IPS-NIHi7 (cell line): ENCODE measurements around the gene IGFBP3.
"Not testable (repeated sequence)": the region's sequence is repeated elsewhere in the genome, so short reads cannot be mapped to it uniquely, and the experiment has no call there.

ENCODE experiments used
- DNase-seq: peaks from one replicate; pipeline ENCODE4 v3.0.0; 2012; ENCODE audit warnings: mixed read lengths; ENCODE audit errors: extremely low spot score

The IGFBP3 gene

DNA sequence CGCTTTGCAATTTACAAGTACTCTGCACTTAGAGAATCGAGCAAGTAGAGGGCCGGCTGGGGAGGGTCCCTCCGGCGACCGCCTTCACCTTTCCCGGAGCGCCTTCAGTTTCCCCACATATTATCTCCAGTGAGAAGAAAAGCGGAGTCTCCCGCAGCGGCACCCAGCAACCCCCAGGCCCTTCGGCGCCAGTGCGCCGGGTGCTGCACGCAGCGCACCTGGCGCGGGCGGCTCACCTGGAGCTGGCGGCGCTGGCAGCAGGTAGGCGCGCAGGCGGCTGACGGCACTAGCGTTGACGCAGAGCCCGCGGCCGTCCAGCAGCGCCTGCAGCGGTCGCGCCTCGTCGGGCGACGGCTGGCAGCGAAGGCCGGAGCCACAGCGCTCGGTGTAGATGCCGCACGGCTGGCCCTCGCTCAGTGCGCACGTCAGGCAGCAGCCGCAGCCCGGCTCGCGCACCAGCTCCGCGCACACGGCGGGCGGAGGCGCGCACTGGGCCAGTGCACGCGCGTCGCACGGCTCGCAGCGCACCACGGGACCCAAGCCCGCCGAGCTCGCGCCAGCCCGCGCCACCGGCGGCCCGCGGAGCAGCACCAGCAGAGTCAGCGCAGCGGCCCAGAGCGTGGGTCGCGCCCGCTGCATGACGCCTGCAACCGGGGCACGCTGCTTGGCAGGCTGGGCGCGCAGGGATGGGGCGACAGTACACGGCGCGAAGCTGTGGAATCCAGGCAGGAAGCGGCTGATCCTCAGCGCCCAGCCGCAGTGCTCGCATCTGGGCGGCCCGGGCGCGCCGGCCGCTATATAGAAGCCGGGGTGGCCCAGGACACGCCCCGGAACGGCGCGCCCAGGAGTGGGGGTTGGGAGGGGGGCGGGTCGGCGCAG lies at the start of gene IGFBP3:
Gene IGFBP3 (minus strand): TSS at position 771 of the 879 bp plus-strand sequence. CDS start 132 bp downstream, at position 639.
- peak; percentile 70 for DNase-seq

- no peak for DNase-seq
Measured at GRCh38 chr7:45970454-45970853, 49.4 kb upstream of the IGFBP3 start.

GRCh38 chr7:45969940-45970339 lies 48.9 kb upstream of the IGFBP3 start:
- no peak for DNase-seq

DNA sequence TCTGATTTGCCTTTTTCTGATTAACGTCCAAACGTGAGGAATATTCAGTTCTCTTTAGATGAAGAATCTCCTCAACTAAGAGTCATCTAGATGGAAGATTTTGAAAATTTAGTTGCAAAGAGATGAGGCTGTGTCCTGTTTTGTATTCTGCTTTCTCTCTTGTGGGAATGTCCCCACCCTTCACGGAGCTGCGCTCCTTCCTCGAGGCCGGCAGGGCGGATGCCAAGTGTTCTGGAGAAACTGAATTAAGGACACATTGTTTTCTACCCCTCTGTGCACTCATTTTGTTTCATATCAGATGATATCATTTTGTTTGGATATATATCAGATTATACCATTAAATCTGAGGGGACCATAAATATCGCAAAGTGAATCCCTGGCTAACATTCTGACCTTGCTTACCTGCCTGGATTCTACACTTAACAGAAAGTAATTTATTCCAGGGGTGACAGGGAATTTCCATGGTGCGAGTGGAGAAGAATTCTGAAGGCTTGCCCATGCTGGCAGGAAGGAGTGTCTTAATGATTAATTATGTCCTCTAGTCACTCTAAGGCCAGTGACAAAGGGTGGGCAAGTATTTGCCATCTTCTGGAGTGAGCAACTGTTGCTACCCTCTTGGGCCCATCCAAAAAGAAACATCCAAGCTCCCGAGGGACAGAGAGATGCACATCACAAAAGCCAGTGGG lies 47.9 kb upstream of the IGFBP3 start:
- DNase-seq: no peak

DNA sequence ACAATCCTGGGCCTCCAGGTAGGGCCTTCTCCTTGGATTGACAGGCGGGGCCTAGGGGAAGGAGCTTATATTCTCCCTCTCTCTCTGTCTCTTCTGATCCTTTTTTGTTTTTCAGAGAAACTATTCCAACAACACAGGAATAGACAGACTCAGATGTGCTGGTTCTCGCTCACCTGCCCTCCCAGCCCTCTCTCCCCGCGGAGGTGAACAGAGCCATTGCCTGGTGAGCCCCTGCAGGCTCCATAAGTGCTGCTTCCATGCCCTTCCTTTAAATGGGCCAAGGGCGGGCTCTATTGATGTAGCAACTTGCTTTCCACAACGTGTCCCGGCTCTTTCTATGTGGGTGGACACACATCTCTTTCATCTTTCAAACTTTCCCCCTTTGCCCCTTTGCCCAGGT lies 47.2 kb upstream of the IGFBP3 start:
- no peak for DNase-seq

- DNase-seq: no peak
Measured at GRCh38 chr7:45967591-45968157, 46.6 kb upstream of the IGFBP3 start.

DNA sequence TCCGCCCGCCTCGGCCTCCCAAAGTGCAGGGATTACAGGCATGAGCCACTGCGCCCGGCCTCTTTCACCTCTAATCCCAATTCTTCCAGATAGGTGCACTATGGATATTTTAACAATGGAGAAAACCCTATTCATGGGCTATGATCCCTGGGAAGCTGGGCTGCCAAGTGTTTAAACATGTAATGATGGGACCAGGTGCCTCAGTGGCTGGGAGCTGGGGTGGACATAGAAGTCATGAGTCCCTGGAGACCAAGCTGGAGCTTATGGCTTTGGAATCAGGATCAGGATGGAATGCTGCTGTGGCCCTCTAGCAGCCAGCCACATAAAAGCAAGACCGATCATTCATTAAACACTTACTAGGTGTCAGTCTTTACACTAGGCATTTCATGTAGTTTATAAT lies 41.8 kb upstream of the IGFBP3 start:
- no peak for DNase-seq

DNA sequence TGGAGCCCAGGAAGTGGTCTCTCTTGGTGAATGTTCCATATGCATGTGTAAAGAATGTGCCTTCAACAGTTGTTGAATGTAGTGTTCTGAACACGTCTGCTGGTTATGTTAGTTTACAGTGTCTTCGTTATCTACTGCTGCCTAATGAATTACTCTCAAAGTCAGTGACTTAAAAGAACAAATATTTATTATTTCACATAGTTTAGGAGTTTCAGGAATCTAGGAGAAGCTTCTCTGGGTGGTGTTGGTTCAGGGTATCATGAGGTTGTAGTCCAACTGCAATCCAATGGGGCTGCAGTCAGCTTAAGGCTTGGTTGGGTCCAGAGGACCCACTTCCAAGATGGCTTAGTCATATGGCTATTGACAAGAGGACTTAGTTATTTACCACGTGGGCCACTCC lies 36.6 kb upstream of the IGFBP3 start:
- no peak for DNase-seq

DNA sequence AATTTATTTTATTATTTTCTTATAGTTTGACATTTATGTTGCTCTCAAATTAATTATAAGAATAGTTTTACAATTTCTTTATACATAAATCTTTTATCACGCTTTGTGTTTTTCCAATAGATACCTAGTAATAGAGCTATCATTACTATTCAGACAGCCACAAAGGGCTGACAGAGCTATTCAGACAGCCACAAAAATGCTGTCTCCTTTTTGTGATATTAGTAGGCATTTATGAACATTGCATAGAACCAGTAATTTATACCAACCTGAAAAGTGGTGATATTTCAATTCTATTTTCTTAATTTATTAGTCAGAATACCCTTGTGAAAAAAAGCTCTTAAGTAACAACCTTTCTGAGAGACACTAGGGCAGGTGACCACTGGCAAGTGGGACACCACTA lies 34.2 kb upstream of the IGFBP3 start:
- no peak for DNase-seq

DNA sequence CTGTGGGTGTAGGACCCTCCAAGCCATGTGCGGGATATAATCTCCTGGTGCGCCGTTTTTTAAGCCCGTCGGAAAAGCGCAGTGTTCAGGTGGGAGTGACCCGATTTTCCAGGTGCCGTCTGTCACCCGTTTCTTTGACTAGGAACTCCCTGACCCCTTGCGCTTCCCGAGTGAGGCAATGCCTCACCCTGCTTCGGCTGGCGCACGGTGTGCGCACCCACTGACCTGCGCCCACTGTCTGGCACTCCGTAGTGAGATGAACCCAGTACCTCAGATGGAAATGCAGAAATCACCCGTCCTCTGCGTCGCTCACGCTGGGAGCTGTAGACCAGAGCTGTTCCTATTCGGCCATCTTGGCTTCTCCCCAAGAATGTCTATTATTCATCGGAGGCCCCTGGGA lies 32.0 kb upstream of the IGFBP3 start:
- not testable (repeated sequence) for DNase-seq

DNA sequence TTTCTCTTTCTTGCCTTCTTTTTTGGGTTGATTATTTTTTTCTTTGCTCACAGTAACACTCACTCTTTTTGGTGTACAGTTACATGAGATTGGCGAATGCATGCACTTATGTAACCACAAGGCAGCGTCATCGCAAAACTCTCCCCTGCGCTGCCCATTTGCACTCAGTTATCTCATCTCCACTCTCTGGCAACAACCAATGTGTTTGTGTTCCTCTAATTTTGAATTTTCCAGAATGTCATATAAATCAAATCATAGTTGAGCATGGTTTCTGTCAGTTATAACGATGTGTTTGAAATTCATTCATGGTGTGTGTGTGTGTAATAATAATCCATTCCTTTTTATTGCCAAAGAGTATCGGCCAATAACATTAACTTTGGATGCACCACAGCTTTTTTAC lies 23.0 kb upstream of the IGFBP3 start:
- no peak for DNase-seq

- DNase-seq: no peak
Measured at GRCh38 chr7:45940939-45941338, 19.9 kb upstream of the IGFBP3 start.

- DNase-seq: not testable (repeated sequence)
Measured at GRCh38 chr7:45940237-45940781, 19.2 kb upstream of the IGFBP3 start.

DNA sequence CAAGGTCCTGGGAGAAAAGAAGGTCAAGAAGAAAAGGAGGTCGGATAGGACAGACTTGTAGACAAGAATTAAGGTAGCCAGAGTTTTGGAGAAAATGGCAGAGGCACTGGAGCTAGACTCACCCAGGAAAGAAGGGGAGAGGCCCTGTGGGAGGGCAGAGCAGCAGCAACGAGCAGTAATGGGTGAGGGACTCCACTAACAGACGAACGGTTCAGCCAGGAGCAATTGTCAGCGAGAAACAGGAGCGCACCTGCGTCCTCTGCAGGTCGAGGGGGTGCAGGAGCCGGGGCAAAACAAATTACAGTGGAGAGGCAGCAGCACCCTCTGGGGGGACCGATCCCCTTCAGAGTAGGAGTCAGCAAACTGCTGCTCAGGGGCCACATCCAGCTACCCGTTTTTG lies 18.5 kb upstream of the IGFBP3 start:
- no peak for DNase-seq

- peak; percentile 79 for DNase-seq
Measured at GRCh38 chr7:45938626-45939302, 17.7 kb upstream of the IGFBP3 start.

- DNase-seq: no peak
Measured at GRCh38 chr7:45937862-45938261, 16.8 kb upstream of the IGFBP3 start.

DNA sequence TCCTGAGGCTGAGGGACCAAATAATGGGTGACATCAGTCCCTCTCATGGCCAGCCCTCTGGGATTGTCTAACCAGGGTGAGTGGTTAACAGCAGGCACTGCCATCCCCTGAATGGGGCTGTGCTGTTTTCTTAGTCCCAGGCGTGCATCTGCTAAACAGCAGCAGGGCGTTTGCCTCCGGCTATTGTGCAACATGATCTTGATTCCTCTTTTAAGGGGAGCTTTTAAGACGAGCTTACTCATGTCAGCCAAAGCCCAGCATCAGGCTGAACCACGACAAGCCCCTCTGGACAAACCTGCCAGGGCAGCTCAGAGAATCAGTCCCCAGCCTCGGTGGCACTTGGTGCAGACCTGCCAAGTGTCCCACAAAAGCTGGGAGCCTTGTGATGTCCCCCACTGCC lies 16.2 kb upstream of the IGFBP3 start:
- DNase-seq: no peak

DNA sequence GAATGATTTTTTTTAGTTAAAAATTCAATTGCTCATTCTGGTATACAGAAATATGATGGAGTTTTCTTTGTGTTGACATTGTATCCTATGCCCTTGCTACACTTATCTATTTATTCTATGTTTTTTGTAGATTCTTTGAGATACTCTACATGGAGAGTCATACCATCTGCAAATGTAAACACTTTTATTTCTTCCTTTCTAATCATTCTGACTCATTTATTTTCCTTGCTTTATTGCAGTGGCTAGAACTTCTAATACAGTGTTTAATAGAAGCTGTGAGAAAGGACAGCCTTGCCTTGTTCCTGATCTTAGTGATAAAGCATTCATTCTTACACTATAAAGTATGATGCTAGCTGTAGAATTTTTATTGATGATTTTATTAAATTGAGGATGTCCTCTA lies 9.9 kb upstream of the IGFBP3 start:
- no peak for DNase-seq

- no peak for DNase-seq
Measured at GRCh38 chr7:45927721-45928120, 6.6 kb upstream of the IGFBP3 start.

GRCh38 chr7:45924283-45924682 lies 3.2 kb upstream of the IGFBP3 start:
- no peak for DNase-seq

DNA sequence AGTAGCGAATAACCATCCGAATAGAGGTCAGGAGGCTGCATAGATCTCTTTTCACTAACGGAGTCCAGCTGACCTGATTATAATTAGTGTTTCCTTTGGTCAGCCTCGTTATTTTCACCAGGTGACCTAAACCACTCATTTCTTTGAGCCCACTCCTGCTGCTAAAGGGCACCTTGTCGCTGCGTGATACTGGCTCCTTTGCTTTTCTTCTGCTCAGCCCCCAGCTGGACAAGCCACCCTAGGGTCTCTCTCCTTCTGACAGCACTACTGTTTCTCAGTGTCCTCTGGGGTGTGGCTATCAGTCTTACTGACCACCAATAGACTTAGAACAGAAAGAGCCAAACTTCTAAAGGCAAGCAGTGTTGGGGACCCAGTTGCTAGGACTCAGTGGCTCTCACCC lies 2.7 kb upstream of the IGFBP3 start:
- no peak for DNase-seq

- peak; percentile 55 for DNase-seq
Measured at GRCh38 chr7:45923290-45923689, 2.2 kb upstream of the IGFBP3 start.
